IMR-90 (cell line): Measurements from ENCODE around the gene DMAC2L. TPM values are rescaled to one million over a fixed set of nuclear protein-coding genes. Genes with fewer than 3 reads are reported as not detected.
A peak's percentile ranks its signal among the peaks of the same experiment; 100 is the strongest.

Experiments used
- ATAC-seq: fragments of 200-7000 bp; cut with Tn5 transposase; 2 replicates; pipeline ENCODE4 v1.9.1; 2020; ENCODE audit warnings: low read depth, mild to moderate bottlenecking, moderate library complexity
- BruUV-seq: library from RNA; stranded (reverse); fragments of 400-500 nt; replicated peaks from 2 replicates; lab custom pipeline; 2021; lab: Mats Ljungman, UMichigan
- CTCF ChIA-PET: fragments of 300-600 bp; formaldehyde crosslinking; extraction: SDS; loops from one replicate; lab custom pipeline; 2021; ENCODE audit warnings: antibody characterized with exemption; lab: Yijun Ruan, JAX
- POLR2A ChIA-PET: fragments of 300-600 bp; sonication (Branson Sonifier 250); formaldehyde crosslinking; loops from one replicate; lab custom pipeline; 2022; ENCODE audit warnings: antibody characterized with exemption; ENCODE audit not compliant: unreplicated experiment; lab: Charles Lee
- DNase-seq: peaks from one replicate; pipeline ENCODE4 v3.0.0; 2013
- H2AFZ ChIP-seq: replicated peaks from 2 replicates; pipeline ENCODE3; 2013; ENCODE audit warnings: low read length, mild to moderate bottlenecking; ENCODE audit not compliant: poor library complexity
- H2AK5ac ChIP-seq: 2 replicates; pipeline ENCODE4 v1.6.1; 2013; ENCODE audit warnings: low read depth, low read length, inconsistent platforms
- H2AK9ac ChIP-seq: replicated peaks from 2 replicates; pipeline ENCODE3; 2013; ENCODE audit warnings: mild to moderate bottlenecking, low read depth, low read length, moderate library complexity; ENCODE audit not compliant: poor library complexity
- H2BK120ac ChIP-seq: 2 replicates; pipeline ENCODE4 v1.6.1; 2013; ENCODE audit warnings: low read depth, low read length, inconsistent platforms
- H2BK15ac ChIP-seq: 3 replicates; pipeline ENCODE4 v1.6.1; 2013; ENCODE audit warnings: low read depth, low read length, inconsistent platforms
- H2BK20ac ChIP-seq: 2 replicates; pipeline ENCODE4 v1.6.1; 2013; ENCODE audit warnings: low read depth, mild to moderate bottlenecking, inconsistent platforms, low read length, moderate library complexity
- H2BK5ac ChIP-seq: 2 replicates; pipeline ENCODE4 v1.6.1; 2013; ENCODE audit warnings: mild to moderate bottlenecking, low read depth, low read length, inconsistent platforms; ENCODE audit not compliant: poor library complexity, severe bottlenecking
- H3K14ac ChIP-seq: replicated peaks from 2 replicates; pipeline ENCODE4 v1.6.1; 2013; ENCODE audit warnings: low read depth, low read length, inconsistent platforms
- H3K18ac ChIP-seq: 2 replicates; pipeline ENCODE4 v1.6.1; 2013; ENCODE audit warnings: low read depth, low read length, control low read depth
- H3K23ac ChIP-seq: 2 replicates; pipeline ENCODE4 v1.6.1; 2013; ENCODE audit warnings: low read depth, low read length, inconsistent platforms
- H3K27ac ChIP-seq: 2 replicates; pipeline ENCODE4 v1.5.1; 2013; ENCODE audit warnings: mild to moderate bottlenecking, control low read depth, low read length; ENCODE audit not compliant: insufficient read depth
- H3K27me3 ChIP-seq: 2 replicates; pipeline ENCODE4 v1.6.1; 2013; ENCODE audit warnings: low read length; ENCODE audit not compliant: control insufficient read depth, insufficient read depth
- H3K36me3 ChIP-seq: 2 replicates; pipeline ENCODE4 v1.6.1; 2013; ENCODE audit warnings: low read length, mixed read lengths; ENCODE audit not compliant: control insufficient read depth, insufficient read depth
- H3K4ac ChIP-seq: 2 replicates; pipeline ENCODE4 v1.6.1; 2013; ENCODE audit warnings: low read depth, low read length, inconsistent platforms
- H3K4me1 ChIP-seq: 2 replicates; pipeline ENCODE4 v1.6.1; 2013; ENCODE audit warnings: low read length, mixed read lengths; ENCODE audit not compliant: control insufficient read depth, insufficient read depth
- H3K4me2 ChIP-seq: 2 replicates; pipeline ENCODE4 v1.6.1; 2013; ENCODE audit warnings: low read depth, mild to moderate bottlenecking, control low read depth, low read length, moderate library complexity
- H3K4me3 ChIP-seq: 2 replicates; pipeline ENCODE4 v1.5.1; 2013; ENCODE audit warnings: low read depth, mild to moderate bottlenecking, control low read depth, low read length, moderate library complexity; ENCODE audit not compliant: insufficient read depth
- H3K56ac ChIP-seq: 2 replicates; pipeline ENCODE4 v1.6.1; 2013; ENCODE audit warnings: low read length, inconsistent platforms; ENCODE audit not compliant: insufficient read depth; ENCODE audit errors: extremely low read depth
- H3K79me1 ChIP-seq, 2 experiments: 2 replicates each; pipeline ENCODE4 v1.6.1; 2013; ENCODE audit warnings: low read length in 2 of 2, inconsistent platforms in 1 of 2, low read depth in 1 of 2
- H3K9ac ChIP-seq: 2 replicates; pipeline ENCODE4 v1.6.1; 2013; ENCODE audit warnings: low read depth, low read length, control low read depth
- H3K9me1 ChIP-seq: 2 replicates; pipeline ENCODE4 v1.6.1; 2013; ENCODE audit warnings: low read length, inconsistent platforms; ENCODE audit not compliant: insufficient read depth
- H3K9me3 ChIP-seq: 2 replicates; pipeline ENCODE4 v1.6.1; 2013; ENCODE audit warnings: low read length; ENCODE audit not compliant: control insufficient read depth, insufficient read depth
- H4K20me1 ChIP-seq: 2 replicates; pipeline ENCODE4 v1.6.1; 2013; ENCODE audit warnings: low read length, inconsistent platforms; ENCODE audit not compliant: insufficient read depth
- H4K5ac ChIP-seq: 2 replicates; pipeline ENCODE4 v1.6.1; 2013; ENCODE audit warnings: mild to moderate bottlenecking, low read depth, low read length, control low read depth
- H4K8ac ChIP-seq, 2 experiments: 2 replicates each; pipeline ENCODE4 v1.6.1; 2013; ENCODE audit warnings: low read depth in 2 of 2, low read length in 2 of 2, control low read depth in 1 of 2, inconsistent platforms in 1 of 2
- H4K91ac ChIP-seq: 2 replicates; pipeline ENCODE4 v1.6.1; 2013; ENCODE audit warnings: low read depth, low read length, inconsistent platforms; ENCODE audit not compliant: insufficient read depth
- CEBPB ChIP-seq: IDR thresholded peaks from 2 replicates; pipeline ENCODE4 v1.6.1; 2012; ENCODE audit warnings: low read depth, low read length, improper control_type of control experiment
- RAD21 ChIP-seq: IDR thresholded peaks from 2 replicates; pipeline ENCODE4 v1.6.1; 2012; ENCODE audit warnings: low read length, improper control_type of control experiment
- RCOR1 ChIP-seq: IDR thresholded peaks from 2 replicates; pipeline ENCODE4 v1.6.1; 2012; ENCODE audit warnings: mild to moderate bottlenecking, low read length, improper control_type of control experiment; ENCODE audit not compliant: insufficient replicate concordance
- RFX5 ChIP-seq: IDR thresholded peaks from 2 replicates; pipeline ENCODE4 v1.8.0; 2012; ENCODE audit warnings: low read depth, mild to moderate bottlenecking, low read length, moderate library complexity
- WGBS, 2 experiments: methylation state at CpG; one replicate each; pipeline versions ENCODE4 v1.1.5 to v1.1.7; 2013; ENCODE audit warnings: missing lambda C conversion rate in 2 of 2; ENCODE audit not compliant: insufficient read length in 1 of 2; ENCODE audit errors: extremely low coverage in 2 of 2; 5-methylcytosine and 5-hydroxymethylcytosine counted together
- dilution Hi-C: fragments of 300-500 bp; cut with HindIII; formaldehyde crosslinking; loops from one replicate; pipeline ENCODE4 v1.14.3; 2018; ENCODE audit warnings: low sequenced_read_pairs; ENCODE audit not compliant: unreplicated experiment
- in situ Hi-C: fragments of 300-500 bp; cut with MboI; formaldehyde crosslinking; loops from 3 replicates; pipeline ENCODE4 v1.14.3; 2019; ENCODE audit warnings: low sequenced_read_pairs, inconsistent platforms, mixed read lengths
- intact Hi-C: fragments of 100-400 bp; cut with micrococcal nuclease; formaldehyde crosslinking; loops from 2 replicates; pipeline ENCODE4 v1.10.0; 2022
- polyA plus RNA-seq, 3 experiments: library from polyadenylated mRNA; depleted of rRNA; stranded (reverse); fragments of >200 nt; gene quantifications; 2 replicates each; pipeline ENCODE4 v1.2.3, GENCODE V29; 2012; ENCODE audit warnings: low replicate concordance in 1 of 3
- total RNA-seq: library from RNA; depleted of rRNA; stranded (reverse); fragments of >200 nt; gene quantifications from 2 replicates; pipeline ENCODE4 v1.2.3, GENCODE V29; 2012

DMAC2L gene
- total and polyA plus RNA-seq, 2 of the 4 experiments (the other 2 are of a cell fraction), result 5.0 to 6.1 TPM

DNA sequence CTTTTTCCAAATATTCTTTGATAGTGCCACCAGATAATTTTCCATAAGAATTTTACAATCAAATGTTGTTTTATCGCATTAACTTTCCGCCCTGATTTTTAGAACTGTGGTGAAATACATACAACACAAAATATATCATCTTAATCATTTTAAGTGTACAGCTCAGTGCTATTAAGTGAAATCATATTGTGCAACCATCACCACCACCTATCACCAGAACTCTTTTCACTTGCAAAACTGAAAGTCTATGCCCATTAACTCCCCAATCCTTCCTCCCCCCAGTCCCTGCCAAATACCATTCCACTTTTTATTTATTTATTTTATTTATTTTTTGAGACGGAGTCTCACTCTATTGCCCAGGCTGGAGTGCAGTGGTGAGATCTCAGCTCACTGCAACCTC lies 48.0 kb downstream of the DMAC2L start:
- Histone ChIP-seq H2AK5ac (no peak overlapping the region), H4K5ac (no peak overlapping the region), H3K4me1 (peaks cover 5% of the 10 kb centered on the region), H3K9me1 (peaks cover 5% of the 10 kb centered on the region; the same call in 1 of the 2 replicates), H2AK9ac (no peak overlapping the region), H3K9ac (no peak overlapping the region), H3K23ac (no peak overlapping the region), H3K4ac (no peak overlapping the region), H3K36me3 (0 out of 2 replicates have a peak, but pooled peaks cover 3% of the 10 kb centered on the region), H4K20me1 (no peaks in the 10 kb centered on the region), H2BK20ac (no peak overlapping the region), H2BK120ac (no peak overlapping the region), H3K18ac (no peak overlapping the region), H3K27me3 (no peaks in the 10 kb centered on the region), H3K79me1 (no peaks in the 10 kb centered on the region), H2BK5ac (no peak overlapping the region), H3K4me2 (no peak overlapping the region), H3K56ac (no peak overlapping the region), H4K8ac (no peak overlapping the region), H4K91ac (no peak overlapping the region), H3K9me3 (no peaks in the 10 kb centered on the region), H3K4me3 (no peak overlapping the region), H2AFZ (no peak overlapping the region), H3K14ac (no peak overlapping the region), H3K27ac (no peak overlapping the region), H2BK15ac (no peak overlapping the region)
- TF ChIP-seq RCOR1 (no peak), RFX5 (no peak), RAD21 (no peak), CEBPB (peak; percentile 39; the same call in 1 of the 2 replicates)
- intact Hi-C loops, result no loop called here
- no peak for ATAC-seq
- no CpG with 5 or more reads among the region's 3 CpGs for WGBS, 2 experiments
- no TSS peak for BruUV-seq
- dilution Hi-C loops, result no loop called here
- POLR2A ChIA-PET, result no interaction called here
- in situ Hi-C loops, result no loop called here
- DNase-seq, result no peak
- CTCF ChIA-PET, result interaction anchor here (1.0 kb wide), 1 partner anchor 35 kb away, joined by 4 read pairs; no protein-coding TSS in a partner anchor
